AG04450 (cell line): ENCODE measurements around the gene NUBP1. TPM values are rescaled to one million over a fixed set of nuclear protein-coding genes. Genes with fewer than 3 reads are reported as not detected.
A peak's percentile ranks its signal among the peaks of the same experiment; 100 is the strongest.

ENCODE experiments used
- CTCF ChIA-PET: fragments of 300-600, 350-600 bp; formaldehyde crosslinking; extraction: SDS; loops from one replicate; lab custom pipeline; 2022; ENCODE audit warnings: antibody characterized with exemption, inconsistent platforms; lab: Charles Lee
- POLR2A ChIA-PET: fragments of 350-600 bp; formaldehyde crosslinking; extraction: SDS; loops from one replicate; lab custom pipeline; 2021; ENCODE audit warnings: antibody characterized with exemption, inconsistent platforms; lab: Yijun Ruan, JAX
- DNase-seq: peaks from one replicate; pipeline ENCODE4 v3.0.0-alpha.2; 2011; ENCODE audit warnings: low read depth, low spot score
- H3K27ac ChIP-seq: one replicate; pipeline ENCODE4 v1.5.1; 2012; ENCODE audit warnings: low read depth, low read length, control low read depth
- H3K27me3 ChIP-seq: one replicate; pipeline ENCODE4 v1.6.0; 2012; ENCODE audit warnings: low read length; ENCODE audit not compliant: control insufficient read depth, insufficient read depth
- H3K4me3 ChIP-seq: 2 replicates; pipeline ENCODE4 v1.5.1; 2011; ENCODE audit warnings: mild to moderate bottlenecking, low read depth, low read length, control low read depth
- H3K9me3 ChIP-seq: 2 replicates; pipeline ENCODE4 v1.5.1; 2012; ENCODE audit warnings: low read length; ENCODE audit not compliant: control insufficient read depth, insufficient read depth
- polyA minus RNA-seq: library from RNA; depleted of rRNA, polyadenylated mRNA; stranded (reverse); fragments of >200 nt; gene quantifications from 2 replicates; pipeline ENCODE4 v1.2.3, GENCODE V29; 2011; rRNA and poly(A)+ RNA removed
- polyA plus RNA-seq: library from polyadenylated mRNA; depleted of rRNA; stranded (reverse); fragments of >200 nt; gene quantifications from 2 replicates; pipeline ENCODE4 v1.2.3, GENCODE V29; 2011; rRNA removed
- TF ChIP-seq, protein P1 (sequence below): IDR thresholded peaks from 2 replicates; pipeline ENCODE4 v1.5.1; 2011; ENCODE audit warnings: low read depth, low read length, control low read depth, inconsistent platforms

Gene NUBP1
- 23.0 and 23.6 TPM in 2 replicates for polyA plus RNA-seq
- polyA minus RNA-seq, result 10.6 and 11.6 TPM in 2 replicates

GRCh38 chr16:10743610-10744369, at the start of gene NUBP1:
Gene NUBP1, plus strand, starts transcription at chr16:10743842. Its CDS starts 22 bp downstream, at chr16:10743864.
- peak; percentile 94 for DNase-seq
- Histone ChIP-seq H3K27me3 (no peaks in the 10 kb centered on the region), H3K27ac (peak within 1 kb of the TSS; percentile 98), H3K4me3 (peak within 1 kb of the TSS; percentile 79), H3K9me3 (no peaks in the 10 kb centered on the region)
- ChIA-PET CTCF (interaction anchor here (0.7 to 2.4 kb wide), 5 partner anchors 174 to 273 kb away, joined by 3 to 18 read pairs (median 3); no protein-coding TSS in a partner anchor), POLR2A (interaction anchor here (0.6 to 1.3 kb wide), 7 partner anchors 12 to 227 kb away, joined by 3 to 10 read pairs (median 4); partner anchors contain the start of genes DEXI and EMP2)
- TF ChIP-seq, protein P1, sequence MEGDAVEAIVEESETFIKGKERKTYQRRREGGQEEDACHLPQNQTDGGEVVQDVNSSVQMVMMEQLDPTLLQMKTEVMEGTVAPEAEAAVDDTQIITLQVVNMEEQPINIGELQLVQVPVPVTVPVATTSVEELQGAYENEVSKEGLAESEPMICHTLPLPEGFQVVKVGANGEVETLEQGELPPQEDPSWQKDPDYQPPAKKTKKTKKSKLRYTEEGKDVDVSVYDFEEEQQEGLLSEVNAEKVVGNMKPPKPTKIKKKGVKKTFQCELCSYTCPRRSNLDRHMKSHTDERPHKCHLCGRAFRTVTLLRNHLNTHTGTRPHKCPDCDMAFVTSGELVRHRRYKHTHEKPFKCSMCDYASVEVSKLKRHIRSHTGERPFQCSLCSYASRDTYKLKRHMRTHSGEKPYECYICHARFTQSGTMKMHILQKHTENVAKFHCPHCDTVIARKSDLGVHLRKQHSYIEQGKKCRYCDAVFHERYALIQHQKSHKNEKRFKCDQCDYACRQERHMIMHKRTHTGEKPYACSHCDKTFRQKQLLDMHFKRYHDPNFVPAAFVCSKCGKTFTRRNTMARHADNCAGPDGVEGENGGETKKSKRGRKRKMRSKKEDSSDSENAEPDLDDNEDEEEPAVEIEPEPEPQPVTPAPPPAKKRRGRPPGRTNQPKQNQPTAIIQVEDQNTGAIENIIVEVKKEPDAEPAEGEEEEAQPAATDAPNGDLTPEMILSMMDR, result no peak

DNA sequence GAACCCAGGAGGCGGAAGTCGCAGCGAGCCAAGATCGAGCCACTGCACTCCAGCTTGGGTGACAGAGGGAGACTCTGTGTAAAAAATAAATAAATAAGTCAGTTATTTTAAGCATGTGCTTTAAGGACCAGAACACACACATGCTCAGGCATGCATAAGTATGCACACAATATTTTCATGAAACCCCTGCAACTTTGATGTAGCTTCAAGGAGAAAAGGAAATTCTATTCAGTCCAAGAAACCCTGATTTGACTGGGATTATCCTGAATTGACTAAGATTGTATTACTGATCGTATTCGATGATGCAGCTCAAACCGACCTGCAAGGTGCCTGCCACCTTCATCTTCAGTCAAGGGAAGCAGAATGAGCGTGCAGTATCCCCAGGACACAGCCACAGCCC, 49.8 kb upstream of the NUBP1 start:
- POLR2A ChIA-PET, result no interaction called here
- Histone ChIP-seq H3K4me3 (no peak overlapping the region), H3K27ac (no peak overlapping the region), H3K9me3 (no peaks in the 10 kb centered on the region), H3K27me3 (no peaks in the 10 kb centered on the region)
- TF ChIP-seq, protein P1, result no peak
- CTCF ChIA-PET, result no interaction called here
- DNase-seq, result no peak

- no peak for DNase-seq
- ChIA-PET CTCF (no interaction called here), POLR2A (no interaction called here)
- no peaks in the 10 kb centered on the region for H3K27me3 ChIP-seq
- no peak overlapping the region for H3K4me3 ChIP-seq
- no peaks in the 10 kb centered on the region for H3K9me3 ChIP-seq
- H3K27ac ChIP-seq, result no peak overlapping the region
- TF ChIP-seq, protein P1, result no peak
These were observed 49.3 kb upstream of the NUBP1 start for GRCh38 chr16:10694306-10694705.

- Histone ChIP-seq H3K9me3 (no peaks in the 10 kb centered on the region), H3K27ac (no peak within 1 kb of the TSS), H3K4me3 (no peak within 1 kb of the TSS), H3K27me3 (no peaks in the 10 kb centered on the region)
- ChIA-PET CTCF (no interaction called here), POLR2A (no interaction called here)
- TF ChIP-seq, protein P1, result no peak
- no peak for DNase-seq
These were observed 48.8 kb upstream of the NUBP1 start, which contains the start of gene TEKT5 for GRCh38 chr16:10694830-10695229. Gene TEKT5, minus strand, starts transcription at chr16:10694930. Its CDS starts 57 bp downstream, at chr16:10694873.

- POLR2A ChIA-PET, result no interaction called here
- no peaks in the 10 kb centered on the region for H3K27me3 ChIP-seq
- H3K27ac ChIP-seq, result no peak overlapping the region
- TF ChIP-seq, protein P1, result no peak
- CTCF ChIA-PET, result no interaction called here
- no peaks in the 10 kb centered on the region for H3K9me3 ChIP-seq
- DNase-seq, result no peak
- H3K4me3 ChIP-seq, result no peak overlapping the region
These were observed 43.9 kb upstream of the NUBP1 start for GRCh38 chr16:10699756-10700155.
